MM.1S (cell line): ENCODE results near the gene CNTD1.

Experiments used
- DNase-seq: peaks from one replicate; pipeline ENCODE4 v3.0.0-alpha.2; 2015
- H2AFZ ChIP-seq: fragments of 300-600 bp; sonication (generic); 2 replicates; pipeline ENCODE4 v1.6.0; 2016; ENCODE audit warnings: antibody characterized with exemption, low read length
- H3F3A ChIP-seq: fragments of 300-600 bp; sonication (generic); 2 replicates; pipeline ENCODE4 v1.6.1; 2016; ENCODE audit warnings: mild to moderate bottlenecking, antibody characterized with exemption, low read length, moderate library complexity, mixed read lengths; ENCODE audit not compliant: insufficient read depth
- H3K27ac ChIP-seq: fragments of 300-600 bp; sonication (generic); 2 replicates; pipeline ENCODE4 v1.5.1; 2016; ENCODE audit warnings: mild to moderate bottlenecking, low read length
- H3K27me3 ChIP-seq: fragments of 300-600 bp; sonication (generic); replicated peaks from 2 replicates; pipeline ENCODE4 v1.6.0; 2016; ENCODE audit warnings: low read length; ENCODE audit not compliant: insufficient read depth
- H3K36me3 ChIP-seq: fragments of 300-600 bp; sonication (generic); replicated peaks from 2 replicates; pipeline ENCODE4 v1.6.1; 2016; ENCODE audit warnings: mild to moderate bottlenecking, low read length, mixed read lengths; ENCODE audit not compliant: insufficient read depth
- H3K4me1 ChIP-seq: fragments of 300-600 bp; sonication (generic); 2 replicates; pipeline ENCODE4 v1.6.1; 2016; ENCODE audit warnings: low read length, mixed read lengths
- H3K4me2 ChIP-seq: fragments of 300-600 bp; sonication (generic); 2 replicates; pipeline ENCODE4 v1.6.0; 2016; ENCODE audit warnings: low read depth, low read length
- H3K4me3 ChIP-seq: fragments of 300-600 bp; sonication (generic); 2 replicates; pipeline ENCODE4 v1.5.1; 2016; ENCODE audit warnings: low read length, mixed read lengths
- H3K79me2 ChIP-seq: fragments of 300-600 bp; sonication (generic); 2 replicates; pipeline ENCODE4 v1.6.1; 2016; ENCODE audit warnings: mixed run types, low read length, mixed read lengths
- H3K9ac ChIP-seq: fragments of 300-600 bp; sonication (generic); 2 replicates; pipeline ENCODE4 v1.6.1; 2016; ENCODE audit warnings: low read length, mixed read lengths
- H3K9me2 ChIP-seq: fragments of 300-600 bp; sonication (generic); replicated peaks from 2 replicates; pipeline ENCODE4 v1.6.1; 2016; ENCODE audit warnings: mild to moderate bottlenecking, low read length, mixed read lengths; ENCODE audit not compliant: insufficient read depth
- H3K9me3 ChIP-seq: fragments of 300-600 bp; sonication (generic); replicated peaks from 2 replicates; pipeline ENCODE4 v1.6.1; 2016; ENCODE audit warnings: mild to moderate bottlenecking, low read length, mixed read lengths; ENCODE audit not compliant: insufficient read depth
- H4K20me1 ChIP-seq: fragments of 300-600 bp; sonication (generic); 2 replicates; pipeline ENCODE4 v1.6.1; 2016; ENCODE audit warnings: mild to moderate bottlenecking, low read length, moderate library complexity, mixed read lengths; ENCODE audit not compliant: insufficient read depth
- CTCF ChIP-seq: fragments of 300-600 bp; sonication (generic); IDR thresholded peaks from 2 replicates; pipeline ENCODE4 v1.5.1; 2016; ENCODE audit warnings: antibody characterized with exemption, low read length, mixed read lengths
- EZH2 ChIP-seq: fragments of 300-600 bp; sonication (generic); optimal IDR thresholded peaks from 2 replicates; pipeline ENCODE3; 2017; ENCODE audit warnings: low read depth, mild to moderate bottlenecking, antibody characterized with exemption, low read length, mixed read lengths
- EZH2phosphoT487 ChIP-seq: fragments of 300-600 bp; sonication (generic); IDR thresholded peaks from 2 replicates; pipeline ENCODE4 v1.6.1; 2018; ENCODE audit warnings: antibody characterized with exemption, low read length

CNTD1 gene

GRCh38 chr17:42796066-42796758, 2.4 kb upstream of the CNTD1 start:
- no peaks in the 10 kb centered on the region for H3K9me3 ChIP-seq
- no peak for DNase-seq

GRCh38 chr17:42797067-42798007, 1.3 kb upstream of the CNTD1 start:
- Histone ChIP-seq H3K9me2 (no peaks in the 10 kb centered on the region), H3K4me1 (peaks cover 8% of the 10 kb centered on the region; the same call in 1 of the 2 replicates), H3K27ac (no peak overlapping the region), H2AFZ (no peak overlapping the region), H4K20me1 (no peaks in the 10 kb centered on the region), H3K4me2 (peak overlapping the region; percentile 79), H3K9ac (peak overlapping the region; percentile 69; the same call in 1 of the 2 replicates), H3K4me3 (peak overlapping the region; percentile 79), H3K27me3 (no peaks in the 10 kb centered on the region), H3K79me2 (peaks cover 17% of the 10 kb centered on the region), H3F3A (no peaks in the 10 kb centered on the region), H3K36me3 (no peaks in the 10 kb centered on the region), H3K9me3 (no peaks in the 10 kb centered on the region)
- no peak for TF ChIP-seq CTCF
- no peak for TF ChIP-seq EZH2phosphoT487
- TF ChIP-seq EZH2 = no peak
- DNase-seq = no peak

More at GRCh38 chr17:42796066-42796758, 2.4 kb upstream of the CNTD1 start:
- Histone ChIP-seq H3K9ac (no peak overlapping the region), H3K27ac (no peak overlapping the region), H3K4me3 (no peak overlapping the region), H3K27me3 (no peaks in the 10 kb centered on the region), H3K36me3 (no peaks in the 10 kb centered on the region), H2AFZ (no peak overlapping the region), H3K9me2 (no peaks in the 10 kb centered on the region), H3F3A (no peaks in the 10 kb centered on the region), H4K20me1 (no peaks in the 10 kb centered on the region), H3K4me1 (peaks cover 8% of the 10 kb centered on the region; the same call in 1 of the 2 replicates), H3K4me2 (no peak overlapping the region), H3K79me2 (peaks cover 17% of the 10 kb centered on the region)
- no peak for TF ChIP-seq EZH2
- no peak for TF ChIP-seq EZH2phosphoT487
- no peak for TF ChIP-seq CTCF

GRCh38 chr17:42798011-42798382, 664 bp upstream of the CNTD1 start:
- H2AFZ ChIP-seq = peak overlapping the region; percentile 89

More at GRCh38 chr17:42798011-42798382, 664 bp upstream of the CNTD1 start:
- Histone ChIP-seq H3F3A (no peaks in the 10 kb centered on the region), H4K20me1 (no peaks in the 10 kb centered on the region), H3K4me1 (peaks cover 8% of the 10 kb centered on the region; the same call in 1 of the 2 replicates), H3K9ac (peak overlapping the region; percentile 69), H3K9me3 (no peaks in the 10 kb centered on the region), H3K27ac (no peak overlapping the region), H3K27me3 (no peaks in the 10 kb centered on the region), H3K4me2 (peak overlapping the region; percentile 79), H3K79me2 (peaks cover 17% of the 10 kb centered on the region), H3K36me3 (no peaks in the 10 kb centered on the region), H3K9me2 (no peaks in the 10 kb centered on the region), H3K4me3 (peak overlapping the region; percentile 79)
- no peak for DNase-seq
- no peak for TF ChIP-seq EZH2
- TF ChIP-seq EZH2phosphoT487 = no peak
- no peak for TF ChIP-seq CTCF
